GM12878 (cell line): Measurements from ENCODE around the gene CYSTM1. TPM values are rescaled to one million over a fixed set of nuclear protein-coding genes. Genes with fewer than 3 reads are reported as not detected.

Experiments used
- ATAC-seq: fragments of 200-7000 bp; cut with Tn5 transposase; 3 replicates; pipeline ENCODE4 v1.9.1; 2020; ENCODE audit warnings: mild to moderate bottlenecking, moderate library complexity
- BruUV-seq: library from RNA; stranded (reverse); fragments of 400-500 nt; replicated peaks from 2 replicates; lab custom pipeline; 2021; lab: Mats Ljungman, UMichigan
- CTCF ChIA-PET: fragments of 300-600 bp; sonication (Branson Sonifier 250); formaldehyde crosslinking; extraction: SDS; loops from one replicate; lab custom pipeline; 2021; ENCODE audit warnings: inconsistent platforms; lab: Yijun Ruan, JAX
- POLR2A ChIA-PET: fragments of 350-600 bp; formaldehyde crosslinking; extraction: SDS; loops from one replicate; lab custom pipeline; 2021; ENCODE audit warnings: inconsistent platforms; lab: Charles Lee
- RAD21 ChIA-PET: fragments of 300-600 bp; sonication (Branson Sonifier 250); formaldehyde crosslinking; loops from one replicate; lab custom pipeline; 2023; ENCODE audit warnings: antibody characterized with exemption; ENCODE audit not compliant: unreplicated experiment; lab: Charles Lee
- SMC1A ChIA-PET: fragments of 300-600 bp; sonication (Branson Sonifier 250); formaldehyde crosslinking; loops from one replicate; lab custom pipeline; 2023; ENCODE audit not compliant: unreplicated experiment, uncharacterized antibody; lab: Charles Lee
- DNase-seq: peaks from one replicate; pipeline ENCODE4 v3.0.0-alpha.2; 2011; ENCODE audit warnings: low read depth, low spot score
- FAIRE-seq: peaks from 3 replicates; lab custom pipeline; 2011; peaks lifted over from hg19 to GRCh38; lab: Jason Lieb, UNC
- H2AFZ ChIP-seq: 2 replicates; pipeline ENCODE4 v1.6.0; 2011; ENCODE audit warnings: low read depth, low read length, control low read depth; ENCODE audit not compliant: control insufficient read depth
- H3K27ac ChIP-seq: 2 replicates; pipeline ENCODE4 v1.5.1; 2011; ENCODE audit warnings: control low read depth; ENCODE audit not compliant: control insufficient read depth, insufficient read depth
- H3K27me3 ChIP-seq, 2 experiments: replicated peaks in 1 of 2; 2 replicates each; pipeline versions ENCODE4 v1.6.0 to v1.6.1; 2011; ENCODE audit warnings: low read length in 1 of 2; ENCODE audit not compliant: control insufficient read depth in 2 of 2, insufficient read depth in 2 of 2
- H3K36me3 ChIP-seq, 2 experiments: 2 replicates each; pipeline ENCODE4 v1.5.1; 2011; ENCODE audit warnings: low read length in 1 of 2; ENCODE audit not compliant: control insufficient read depth in 2 of 2, insufficient read depth in 2 of 2
- H3K4me1 ChIP-seq: 2 replicates; pipeline ENCODE4 v1.6.1; 2011; ENCODE audit warnings: mild to moderate bottlenecking, low read length, moderate library complexity, mixed read lengths; ENCODE audit not compliant: control insufficient read depth, insufficient read depth
- H3K4me2 ChIP-seq: 2 replicates; pipeline ENCODE4 v1.6.0; 2011; ENCODE audit warnings: control low read depth; ENCODE audit not compliant: control insufficient read depth, insufficient read depth
- H3K4me3 ChIP-seq: fragments of 200-600 bp; sonication (generic); 2 replicates; pipeline ENCODE4 v1.5.1; 2016
- H3K79me2 ChIP-seq: 2 replicates; pipeline ENCODE4 v1.6.0; 2011; ENCODE audit warnings: low read length; ENCODE audit not compliant: control insufficient read depth, insufficient read depth
- H3K9ac ChIP-seq: 2 replicates; pipeline ENCODE4 v1.8.0; 2011; ENCODE audit warnings: low read length, control low read depth, mixed read lengths; ENCODE audit not compliant: control insufficient read depth, insufficient read depth
- H3K9me3 ChIP-seq: replicated peaks from 3 replicates; pipeline ENCODE4 v1.5.1; 2011; ENCODE audit warnings: mild to moderate bottlenecking, low read length; ENCODE audit not compliant: control insufficient read depth, insufficient read depth
- H4K20me1 ChIP-seq: 2 replicates; pipeline ENCODE4 v1.6.0; 2011; ENCODE audit not compliant: control insufficient read depth, insufficient read depth
- ESRRA ChIP-seq: IDR thresholded peaks from 2 replicates; pipeline ENCODE4 v1.6.1; 2012; ENCODE audit warnings: mild to moderate bottlenecking, low read length, improper control_type of control experiment
- NR2C2 ChIP-seq: IDR thresholded peaks from 2 replicates; pipeline ENCODE4 v1.6.1; 2011; ENCODE audit warnings: borderline replicate concordance, low read depth; ENCODE audit not compliant: control insufficient read depth, insufficient read length
- TBL1XR1 ChIP-seq: IDR thresholded peaks from 2 replicates; pipeline ENCODE4 v1.6.1; 2012; ENCODE audit warnings: low read depth, low read length, improper control_type of control experiment
- YBX1 ChIP-seq: fragments of 450-650 bp; IDR thresholded peaks from 2 replicates; pipeline ENCODE4 v1.6.1; 2016; ENCODE audit warnings: antibody characterized with exemption
- ZNF24 ChIP-seq: fragments of 450-650 bp; IDR thresholded peaks from 2 replicates; pipeline ENCODE4 v1.6.1; 2017; ENCODE audit warnings: antibody characterized with exemption, mild to moderate bottlenecking
- WGBS: methylation state at CpG from one replicate; pipeline ENCODE4 v1.1.6; 2016; ENCODE audit warnings: low lambda C conversion rate; ENCODE audit not compliant: insufficient replicate concordance, insufficient coverage; ENCODE audit errors: missing lambda C conversion rate; 5-methylcytosine and 5-hydroxymethylcytosine counted together
- in situ Hi-C: fragments of 300-500 bp; cut with MboI; formaldehyde crosslinking; loops from 9 replicates; pipeline ENCODE4 v1.14.3; 2018; ENCODE audit warnings: mixed read lengths
- intact Hi-C: fragments of 100-400 bp; cut with micrococcal nuclease; formaldehyde crosslinking; loops from one replicate; pipeline ENCODE4 v1.14.2; 2022; ENCODE audit not compliant: unreplicated experiment
- polyA plus RNA-seq, 11 experiments: library from polyadenylated mRNA; depleted of rRNA in 4 of 11; unstranded in 6 of 11; stranded (reverse) in 5 of 11; fragments of >200 nt; fragmentation: Nextera tagmentation in 4 of 11; fragmentation: Illumina TruSeq in 1 of 11; extraction: Ambion mirVana in 4 of 11; extraction: Trizol in 1 of 11; gene quantifications; 1 replicate in 1 of 11; 2 replicates in 10 of 11; pipeline versions ENCODE4 v1.2.1 to v1.2.3, GENCODE V29; 2011 to 2016; ENCODE audit warnings: inconsistent platforms in 2 of 11, missing spikeins in 2 of 11, low read depth in 1 of 11
- total RNA-seq, 4 experiments: library from RNA; depleted of rRNA in 3 of 4; stranded (reverse); fragments of >200 nt in 3 of 4; fragmentation: Illumina TruSeq in 1 of 4; extraction: Trizol in 1 of 4; gene quantifications; 2 replicates each; pipeline versions ENCODE4 v1.2.1 to v1.2.3, GENCODE V29; 2013 to 2021
- TF ChIP-seq, protein P1 (sequence below): fragments of 450-650 bp; IDR thresholded peaks from 2 replicates; pipeline ENCODE4 v1.6.1; 2017; ENCODE audit warnings: mild to moderate bottlenecking, low read depth, inconsistent platforms; ENCODE audit not compliant: poor library complexity, severe bottlenecking

Gene CYSTM1
- total and polyA plus RNA-seq, 10 of the 15 experiments (the other 5 are each of a cell fraction or from before 2014, with no cell fraction given), result 52.7 to 261 (median 98.7) TPM

DNA sequence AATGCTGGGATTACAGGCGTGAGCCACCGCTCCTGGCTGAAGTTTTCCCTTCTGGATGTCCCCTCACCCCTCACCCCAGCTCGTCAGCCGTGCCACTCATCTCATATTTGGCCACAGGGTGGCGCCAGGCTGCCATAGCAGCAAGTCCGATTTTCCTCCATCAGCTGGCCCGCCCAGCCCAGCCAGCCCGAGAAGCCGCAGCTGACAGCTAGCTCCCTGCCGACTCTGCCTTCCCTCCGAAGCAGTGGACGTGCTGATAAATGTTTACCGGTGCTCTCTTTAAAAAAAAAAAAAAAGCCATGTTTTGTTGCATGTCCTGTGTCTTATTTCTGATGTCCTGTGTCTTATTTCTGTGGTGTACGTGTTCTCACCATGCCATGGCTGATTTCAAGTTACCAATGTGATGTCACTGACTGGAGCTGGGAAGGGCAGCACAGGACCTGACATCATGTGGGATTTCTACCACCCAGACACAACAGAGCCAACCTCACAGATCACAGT is 69.6 kb downstream of the CYSTM1 start (continued):
- TF ChIP-seq NR2C2 (no peak), ESRRA (no peak), TBL1XR1 (no peak)
- TF ChIP-seq, protein P1, sequence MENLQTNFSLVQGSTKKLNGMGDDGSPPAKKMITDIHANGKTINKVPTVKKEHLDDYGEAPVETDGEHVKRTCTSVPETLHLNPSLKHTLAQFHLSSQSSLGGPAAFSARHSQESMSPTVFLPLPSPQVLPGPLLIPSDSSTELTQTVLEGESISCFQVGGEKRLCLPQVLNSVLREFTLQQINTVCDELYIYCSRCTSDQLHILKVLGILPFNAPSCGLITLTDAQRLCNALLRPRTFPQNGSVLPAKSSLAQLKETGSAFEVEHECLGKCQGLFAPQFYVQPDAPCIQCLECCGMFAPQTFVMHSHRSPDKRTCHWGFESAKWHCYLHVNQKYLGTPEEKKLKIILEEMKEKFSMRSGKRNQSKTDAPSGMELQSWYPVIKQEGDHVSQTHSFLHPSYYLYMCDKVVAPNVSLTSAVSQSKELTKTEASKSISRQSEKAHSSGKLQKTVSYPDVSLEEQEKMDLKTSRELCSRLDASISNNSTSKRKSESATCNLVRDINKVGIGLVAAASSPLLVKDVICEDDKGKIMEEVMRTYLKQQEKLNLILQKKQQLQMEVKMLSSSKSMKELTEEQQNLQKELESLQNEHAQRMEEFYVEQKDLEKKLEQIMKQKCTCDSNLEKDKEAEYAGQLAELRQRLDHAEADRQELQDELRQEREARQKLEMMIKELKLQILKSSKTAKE, result no peak

DNA sequence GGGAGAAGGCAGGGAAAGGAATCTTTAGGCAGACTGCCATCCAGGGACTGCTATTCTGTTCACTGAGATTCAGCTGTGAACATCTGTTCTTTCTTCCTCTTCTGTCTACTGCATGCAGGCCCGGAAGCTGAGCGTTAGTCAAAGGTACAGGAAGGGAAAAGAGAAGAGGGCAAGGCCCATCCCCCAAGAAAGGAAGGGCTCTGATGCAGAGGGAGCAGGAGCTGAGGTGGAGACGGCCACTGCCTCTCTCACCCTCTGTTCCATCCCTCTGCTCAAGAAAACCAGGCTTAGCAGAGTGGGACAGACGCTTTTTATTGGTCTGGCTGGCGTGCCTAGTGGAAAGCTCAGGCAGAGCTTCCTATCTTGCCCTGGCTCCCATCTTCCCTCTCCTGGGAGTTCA is 70.4 kb downstream of the CYSTM1 start:
- TSS peak; percentile 75 for BruUV-seq
- SMC1A ChIA-PET, result interaction anchor here (0.6 to 14.6 kb wide), 15 partner anchors 7 to 466 kb away, joined by 3 to 345 read pairs (median 6); partner anchors contain the start of genes HBEGF and SLC4A9
- in situ Hi-C loops, result loop anchor here (25.0 kb wide), 1 partner anchor 792 kb away; no protein-coding TSS in a partner anchor
- no peak for DNase-seq
- Histone ChIP-seq H3K27ac (no peak overlapping the region), H3K9ac (no peak overlapping the region), H3K4me3 (no peak overlapping the region), H3K4me2 (no peak overlapping the region), H3K4me1 (peaks cover 4% of the 10 kb centered on the region; the same call in 1 of the 2 replicates), H3K36me3 (peaks cover 6 to 20% of the 10 kb centered on the region in 2 experiments; a peak in 3 of 4 replicates), H3K79me2 (no peaks in the 10 kb centered on the region; the same call in 1 of the 2 replicates), H4K20me1 (no peaks in the 10 kb centered on the region; the same call in 1 of the 2 replicates), H2AFZ (no peak overlapping the region), H3K9me3 (no peaks in the 10 kb centered on the region), H3K27me3 (no peaks in the 10 kb centered on the region)
- ATAC-seq, result no peak
- CTCF ChIA-PET, result interaction anchor here (0.6 to 18.8 kb wide), 23 partner anchors 10 to 143 kb away, joined by 3 to 774 read pairs (median 8); partner anchors contain the start of genes HBEGF, PFDN1 and SLC4A9
- FAIRE-seq, result no peak
- RAD21 ChIA-PET, result interaction anchor here (1.3 to 7.7 kb wide), 8 partner anchors 37 to 128 kb away, joined by 6 to 131 read pairs (median 17); partner anchors contain the start of gene HBEGF
- TF ChIP-seq ZNF24 (no peak), YBX1 (no peak)
- whole genome bisulfite sequencing, result 80% methylated on average over 5 of the region's 5 CpGs
- POLR2A ChIA-PET, result interaction anchor here (1.1 to 1.5 kb wide), 3 partner anchors 12 to 101 kb away, joined by 4 to 8 read pairs (median 5); partner anchors contain the start of gene HBEGF
- intact Hi-C loops, result no loop called here
